ENCODE measurements around the gene TNFAIP3.

DNA sequence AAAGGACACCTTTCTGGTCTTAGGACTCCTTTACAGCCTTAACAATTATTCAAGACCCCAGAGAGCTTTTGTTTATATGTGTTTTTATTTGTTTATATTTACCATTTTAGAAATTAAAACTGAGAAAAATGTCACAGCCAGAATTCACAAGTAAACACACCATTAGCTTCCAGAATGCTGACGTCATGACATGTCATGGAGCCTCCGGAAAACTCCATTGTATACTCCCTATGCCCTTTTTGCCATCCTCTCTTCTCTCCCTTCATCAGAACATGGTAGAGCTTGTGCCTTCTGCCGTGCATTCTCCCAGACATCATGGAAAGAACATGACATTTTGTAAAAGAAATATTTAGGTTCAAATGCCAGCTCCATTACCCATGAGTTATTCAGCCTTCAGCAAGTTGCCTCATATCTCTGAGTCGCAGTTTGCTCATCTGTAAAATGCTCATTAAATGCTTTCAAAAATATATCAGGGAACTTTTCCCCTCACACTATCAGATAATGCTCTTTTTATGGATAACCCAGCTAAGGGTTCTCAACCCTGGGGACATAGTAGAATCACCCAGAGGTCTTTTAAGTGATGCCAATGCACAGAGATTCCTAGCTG, 27.8 kb downstream of the TNFAIP3 start:
- TF ChIP-seq CTCF (IDR thresholded peaks at IDR 0.05): no peak
- TF ChIP-seq EZH2 (IDR thresholded peaks at IDR 0.05; ENCODE audit: borderline replicate concordance, insufficient read depth, low read depth, low read length, poor library complexity, severe bottlenecking): no peak
